HG03159 (cell line): ENCODE data around the gene AIMP2.
A peak's percentile ranks its signal among the peaks of the same experiment; 100 is the strongest.
"Not testable (repeated sequence)": the region's sequence is repeated elsewhere in the genome, so short reads cannot be mapped to it uniquely, and the experiment has no call there.

Source experiments
- ATAC-seq: cut with Tn5 transposase; IDR thresholded peaks from one replicate; pipeline ENCODE4 v1.9.1; 2021; ENCODE audit warnings: mild to moderate bottlenecking, moderate library complexity; ENCODE audit not compliant: unreplicated experiment

AIMP2 gene

GRCh38 chr7:6026011-6026819, 17.1 kb downstream of the AIMP2 start:
- peak; percentile 86 for ATAC-seq

- no peak for ATAC-seq
These were observed 17.8 kb downstream of the AIMP2 start for GRCh38 chr7:6026820-6027311.

- ATAC-seq = no peak
These were observed 18.8 kb downstream of the AIMP2 start for GRCh38 chr7:6027806-6028365.

GRCh38 chr7:6028563-6028962, 19.5 kb downstream of the AIMP2 start:
- no peak for ATAC-seq

- no peak for ATAC-seq
These were observed 21.9 kb downstream of the AIMP2 start, which contains the start of gene ANKRD61 for GRCh38 chr7:6030988-6031387. ANKRD61 (plus strand) TSS chr7:6031376; CDS start chr7:6031376, 0 bp downstream.

GRCh38 chr7:6031567-6031966, 22.5 kb downstream of the AIMP2 start:
- no peak for ATAC-seq

- ATAC-seq = no peak
These were observed 23.1 kb downstream of the AIMP2 start for GRCh38 chr7:6032167-6032566.

GRCh38 chr7:6032641-6033040, 23.6 kb downstream of the AIMP2 start:
- no peak for ATAC-seq

- no peak for ATAC-seq
These were observed 26.1 kb downstream of the AIMP2 start for GRCh38 chr7:6035165-6035564.

GRCh38 chr7:6035686-6036085, 26.6 kb downstream of the AIMP2 start:
- ATAC-seq = no peak

- no peak for ATAC-seq
These were observed 40.7 kb downstream of the AIMP2 start for GRCh38 chr7:6049780-6050179.

- not testable (repeated sequence) for ATAC-seq
These were observed 42.1 kb downstream of the AIMP2 start for GRCh38 chr7:6051185-6051584.

GRCh38 chr7:6056616-6057015, 47.5 kb downstream of the AIMP2 start:
- ATAC-seq = no peak

GRCh38 chr7:6057316-6058129, 48.5 kb downstream of the AIMP2 start:
- ATAC-seq = no peak

- not testable (repeated sequence) for ATAC-seq
These were observed 50.9 kb downstream of the AIMP2 start for GRCh38 chr7:6059941-6060340.

- ATAC-seq = peak; percentile 93
These were observed 62.3 kb downstream of the AIMP2 start for GRCh38 chr7:6071406-6071805.
